SK-N-SH treated with all-trans-retinoic acid at 6 μM for 48 hours (cell line): ENCODE measurements around the gene SYTL5.

Experiments
- ATAC-seq: fragments of 200-7000 bp; cut with Tn5 transposase; 3 replicates; pipeline ENCODE4 v1.9.1; 2020; ENCODE audit warnings: mild to moderate bottlenecking, moderate library complexity
- ARNTL ChIP-seq: fragments of 450-650 bp; formaldehyde crosslinking; IDR thresholded peaks from 2 replicates; pipeline ENCODE4 v1.5.0; 2020; ENCODE audit warnings: low read depth, mild to moderate bottlenecking, moderate library complexity, borderline replicate concordance
- BACH2 ChIP-seq: fragments of 250-450 bp; sonication (Bioruptor Pico); IDR thresholded peaks from 2 replicates; pipeline ENCODE4 v1.9.0; 2021; ENCODE audit warnings: mild to moderate bottlenecking, borderline replicate concordance
- CSDC2 ChIP-seq: fragments of 250-450 bp; sonication (Bioruptor Pico); IDR thresholded peaks from 2 replicates; pipeline ENCODE4 v1.5.0; 2020; ENCODE audit warnings: mild to moderate bottlenecking, moderate library complexity
- ESRRG ChIP-seq: fragments of 250-450 bp; sonication (Bioruptor Pico); IDR thresholded peaks from 2 replicates; pipeline ENCODE4 v1.6.1; 2021; ENCODE audit warnings: mild to moderate bottlenecking
- GLIS3 ChIP-seq: fragments of 250-450 bp; sonication (Bioruptor Pico); IDR thresholded peaks from 2 replicates; pipeline ENCODE4 v1.5.0; 2020; ENCODE audit warnings: mild to moderate bottlenecking, moderate library complexity
- ISL1 ChIP-seq: fragments of 250-450 bp; sonication (Bioruptor Pico); IDR thresholded peaks from 2 replicates; pipeline ENCODE4 v2.1.2; 2022; ENCODE audit warnings: mild to moderate bottlenecking, moderate library complexity
- OSR1 ChIP-seq: fragments of 250-450 bp; sonication (Bioruptor Pico); IDR thresholded peaks from 2 replicates; pipeline ENCODE4 v1.8.0; 2022; ENCODE audit warnings: moderate library complexity, mild to moderate bottlenecking, inconsistent platforms
- PPARA ChIP-seq: fragments of 250-450 bp; sonication (Bioruptor Pico); IDR thresholded peaks from 2 replicates; pipeline ENCODE4 v1.5.0; 2020; ENCODE audit warnings: mild to moderate bottlenecking, borderline replicate concordance
- RARB ChIP-seq: fragments of 250-450 bp; sonication (Bioruptor Pico); IDR thresholded peaks from 2 replicates; pipeline ENCODE4 v1.8.0; 2021; ENCODE audit warnings: mild to moderate bottlenecking, moderate library complexity
- SNAI2 ChIP-seq: fragments of 250-450 bp; sonication (Bioruptor Pico); IDR thresholded peaks from 2 replicates; pipeline ENCODE4 v1.5.0; 2020; ENCODE audit warnings: mild to moderate bottlenecking, moderate library complexity
- TCF4 ChIP-seq: fragments of 250-450 bp; sonication (Bioruptor Pico); IDR thresholded peaks from 2 replicates; pipeline ENCODE4 v1.8.0; 2021; ENCODE audit warnings: mild to moderate bottlenecking, moderate library complexity, borderline replicate concordance
- TOX ChIP-seq: fragments of 250-450 bp; sonication (Bioruptor Pico); IDR thresholded peaks from 2 replicates; pipeline ENCODE4 v1.8.0; 2021; ENCODE audit warnings: mild to moderate bottlenecking, moderate library complexity, borderline replicate concordance
- TSHZ2 ChIP-seq: fragments of 250-450 bp; sonication (Bioruptor Pico); IDR thresholded peaks from 2 replicates; pipeline ENCODE4 v1.5.0; 2020; ENCODE audit warnings: mild to moderate bottlenecking, moderate library complexity
- ZC3H10 ChIP-seq: fragments of 250-450 bp; sonication (Bioruptor Pico); IDR thresholded peaks from 2 replicates; pipeline ENCODE4 v1.5.1; 2021; ENCODE audit warnings: mild to moderate bottlenecking, moderate library complexity
- ZFP3 ChIP-seq: fragments of 250-450 bp; sonication (Bioruptor Pico); IDR thresholded peaks from 2 replicates; pipeline ENCODE4 v1.5.0; 2020; ENCODE audit warnings: mild to moderate bottlenecking, moderate library complexity
- ZNF565 ChIP-seq: fragments of 450-650 bp; formaldehyde crosslinking; conservative IDR thresholded peaks from 2 replicates; pipeline ENCODE4 v1.5.0; 2020; ENCODE audit warnings: low read depth, mild to moderate bottlenecking, moderate library complexity
- ZNF70 ChIP-seq: fragments of 450-650 bp; formaldehyde crosslinking; IDR thresholded peaks from 2 replicates; pipeline ENCODE4 v1.5.0; 2020; ENCODE audit warnings: mild to moderate bottlenecking, moderate library complexity
- ZNF8 ChIP-seq: fragments of 450-650 bp; formaldehyde crosslinking; IDR thresholded peaks from 2 replicates; pipeline ENCODE4 v1.5.0; 2020; ENCODE audit warnings: mild to moderate bottlenecking, moderate library complexity
- TF ChIP-seq, protein P1 (sequence below): fragments of 250-450 bp; sonication (Bioruptor Pico); IDR thresholded peaks from 2 replicates; pipeline ENCODE4 v1.8.0; 2020; ENCODE audit warnings: mild to moderate bottlenecking, moderate library complexity, borderline replicate concordance
- TF ChIP-seq, protein P2 (sequence below): fragments of 250-450 bp; sonication (Bioruptor Pico); IDR thresholded peaks from 2 replicates; pipeline ENCODE4 v1.8.0; 2021; ENCODE audit warnings: low read depth, mild to moderate bottlenecking, moderate library complexity, borderline replicate concordance
- TF ChIP-seq, protein P3 (sequence below): fragments of 250-450 bp; sonication (Bioruptor Pico); IDR thresholded peaks from 2 replicates; pipeline ENCODE4 v1.5.1; 2021; ENCODE audit warnings: mild to moderate bottlenecking, moderate library complexity

SYTL5 gene

DNA sequence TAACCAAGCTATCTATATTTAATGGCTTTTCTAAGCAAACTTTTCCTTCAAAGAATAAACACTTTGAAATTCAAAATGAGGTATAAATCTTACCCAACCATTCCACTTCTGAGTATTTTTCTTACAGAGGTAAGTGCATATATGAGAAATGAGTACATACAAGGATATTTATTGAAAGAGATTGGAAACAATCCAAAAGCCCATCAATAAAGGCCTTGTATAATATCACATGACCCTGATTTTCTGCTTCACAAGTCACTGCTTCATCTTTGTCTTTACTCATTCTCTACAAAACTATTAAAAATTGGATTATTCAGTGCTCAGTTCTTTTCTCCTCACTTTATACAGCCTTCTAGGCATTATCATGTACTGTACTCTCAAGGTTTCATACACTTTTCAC lies 123.0 kb downstream of the SYTL5 start:
- ATAC-seq, result no peak
- TF ChIP-seq TSHZ2, result no peak
- no peak for TF ChIP-seq ZNF8
- no peak for TF ChIP-seq ESRRG (CRISPR knock-in tag)
- no peak for TF ChIP-seq GLIS3 (CRISPR knock-in tag)
- no peak for TF ChIP-seq TCF4
- no peak for TF ChIP-seq BACH2 (CRISPR knock-in tag)
- TF ChIP-seq SNAI2, result no peak
- no peak for TF ChIP-seq PPARA (CRISPR knock-in tag)
- no peak for TF ChIP-seq ZC3H10 (CRISPR knock-in tag)
- TF ChIP-seq, protein P1, sequence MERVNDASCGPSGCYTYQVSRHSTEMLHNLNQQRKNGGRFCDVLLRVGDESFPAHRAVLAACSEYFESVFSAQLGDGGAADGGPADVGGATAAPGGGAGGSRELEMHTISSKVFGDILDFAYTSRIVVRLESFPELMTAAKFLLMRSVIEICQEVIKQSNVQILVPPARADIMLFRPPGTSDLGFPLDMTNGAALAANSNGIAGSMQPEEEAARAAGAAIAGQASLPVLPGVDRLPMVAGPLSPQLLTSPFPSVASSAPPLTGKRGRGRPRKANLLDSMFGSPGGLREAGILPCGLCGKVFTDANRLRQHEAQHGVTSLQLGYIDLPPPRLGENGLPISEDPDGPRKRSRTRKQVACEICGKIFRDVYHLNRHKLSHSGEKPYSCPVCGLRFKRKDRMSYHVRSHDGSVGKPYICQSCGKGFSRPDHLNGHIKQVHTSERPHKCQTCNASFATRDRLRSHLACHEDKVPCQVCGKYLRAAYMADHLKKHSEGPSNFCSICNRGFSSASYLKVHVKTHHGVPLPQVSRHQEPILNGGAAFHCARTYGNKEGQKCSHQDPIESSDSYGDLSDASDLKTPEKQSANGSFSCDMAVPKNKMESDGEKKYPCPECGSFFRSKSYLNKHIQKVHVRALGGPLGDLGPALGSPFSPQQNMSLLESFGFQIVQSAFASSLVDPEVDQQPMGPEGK (CRISPR knock-in tag), result no peak
- TF ChIP-seq CSDC2 (CRISPR knock-in tag), result no peak
- no peak for TF ChIP-seq ZFP3
- no peak for TF ChIP-seq OSR1 (CRISPR knock-in tag)
- TF ChIP-seq, all 23 proteins: peak for 0

GRCh38 chrX:38138157-38138891 lies 132.0 kb downstream of the SYTL5 start:
- TF ChIP-seq TOX (CRISPR knock-in tag) (no peak), BACH2 (CRISPR knock-in tag) (no peak), RARB (CRISPR knock-in tag) (no peak), ZC3H10 (CRISPR knock-in tag) (no peak), ARNTL (no peak), ZNF565 (CRISPR knock-in tag) (no peak), PPARA (CRISPR knock-in tag) (no peak), ZNF8 (no peak), ESRRG (CRISPR knock-in tag) (no peak), ZFP3 (no peak), CSDC2 (CRISPR knock-in tag) (no peak)
- TF ChIP-seq, protein P1 (CRISPR knock-in tag), result no peak

GRCh38 chrX:38138900-38139299 lies 132.5 kb downstream of the SYTL5 start:
- TF ChIP-seq ZC3H10 (CRISPR knock-in tag), result no peak
- no peak for TF ChIP-seq ZNF70 (CRISPR knock-in tag)
- TF ChIP-seq ZNF565 (CRISPR knock-in tag), result no peak
- no peak for TF ChIP-seq PPARA (CRISPR knock-in tag)
- TF ChIP-seq, protein P2, sequence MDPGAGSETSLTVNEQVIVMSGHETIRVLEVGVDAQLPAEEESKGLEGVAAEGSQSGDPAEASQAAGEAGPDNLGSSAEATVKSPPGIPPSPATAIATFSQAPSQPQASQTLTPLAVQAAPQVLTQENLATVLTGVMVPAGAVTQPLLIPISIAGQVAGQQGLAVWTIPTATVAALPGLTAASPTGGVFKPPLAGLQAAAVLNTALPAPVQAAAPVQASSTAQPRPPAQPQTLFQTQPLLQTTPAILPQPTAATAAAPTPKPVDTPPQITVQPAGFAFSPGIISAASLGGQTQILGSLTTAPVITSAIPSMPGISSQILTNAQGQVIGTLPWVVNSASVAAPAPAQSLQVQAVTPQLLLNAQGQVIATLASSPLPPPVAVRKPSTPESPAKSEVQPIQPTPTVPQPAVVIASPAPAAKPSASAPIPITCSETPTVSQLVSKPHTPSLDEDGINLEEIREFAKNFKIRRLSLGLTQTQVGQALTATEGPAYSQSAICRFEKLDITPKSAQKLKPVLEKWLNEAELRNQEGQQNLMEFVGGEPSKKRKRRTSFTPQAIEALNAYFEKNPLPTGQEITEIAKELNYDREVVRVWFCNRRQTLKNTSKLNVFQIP, result no peak
- no peak for TF ChIP-seq BACH2 (CRISPR knock-in tag)
- no peak for TF ChIP-seq ZNF8
- TF ChIP-seq ISL1 (CRISPR knock-in tag), result no peak
- TF ChIP-seq GLIS3 (CRISPR knock-in tag), result no peak
- TF ChIP-seq RARB (CRISPR knock-in tag), result no peak
- TF ChIP-seq, protein P3, sequence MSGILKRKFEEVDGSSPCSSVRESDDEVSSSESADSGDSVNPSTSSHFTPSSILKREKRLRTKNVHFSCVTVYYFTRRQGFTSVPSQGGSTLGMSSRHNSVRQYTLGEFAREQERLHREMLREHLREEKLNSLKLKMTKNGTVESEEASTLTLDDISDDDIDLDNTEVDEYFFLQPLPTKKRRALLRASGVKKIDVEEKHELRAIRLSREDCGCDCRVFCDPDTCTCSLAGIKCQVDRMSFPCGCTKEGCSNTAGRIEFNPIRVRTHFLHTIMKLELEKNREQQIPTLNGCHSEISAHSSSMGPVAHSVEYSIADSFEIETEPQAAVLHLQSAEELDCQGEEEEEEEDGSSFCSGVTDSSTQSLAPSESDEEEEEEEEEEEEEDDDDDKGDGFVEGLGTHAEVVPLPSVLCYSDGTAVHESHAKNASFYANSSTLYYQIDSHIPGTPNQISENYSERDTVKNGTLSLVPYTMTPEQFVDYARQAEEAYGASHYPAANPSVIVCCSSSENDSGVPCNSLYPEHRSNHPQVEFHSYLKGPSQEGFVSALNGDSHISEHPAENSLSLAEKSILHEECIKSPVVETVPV, result no peak
- TF ChIP-seq TOX (CRISPR knock-in tag), result no peak
- no peak for TF ChIP-seq CSDC2 (CRISPR knock-in tag)
- no peak for ATAC-seq

More at GRCh38 chrX:38138157-38138891, 132.0 kb downstream of the SYTL5 start:
- no peak for ATAC-seq
